ENCODE measurements around the gene PLCZ1. TPM values are rescaled to one million over a fixed set of nuclear protein-coding genes. Genes with fewer than 3 reads are reported as not detected.

The PLCZ1 gene
- total RNA-seq, 1 donor from 2014 or later, result not detected

DNA sequence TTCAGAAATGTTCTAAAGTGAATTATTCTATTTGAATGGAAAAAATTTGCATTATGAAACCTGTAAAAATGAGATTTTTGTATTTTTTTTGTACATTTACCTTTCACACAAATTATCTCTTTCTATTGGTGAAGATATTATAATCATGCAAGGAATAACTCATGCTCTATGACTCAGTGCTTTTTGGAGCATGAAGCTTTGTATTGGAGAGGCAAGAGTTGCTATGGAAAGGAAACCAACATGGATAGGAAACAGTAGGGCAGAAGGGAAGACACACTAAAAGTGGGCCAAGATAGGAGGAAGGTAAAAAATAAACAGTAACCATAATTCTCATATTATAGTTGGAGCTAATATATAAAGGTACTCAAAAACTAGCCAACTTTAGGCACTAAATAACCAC is 79.0 kb downstream of the PLCZ1 start:
- Mint-ChIP-seq H3K9me3 (peaks cover 9% of the 10 kb centered on the region), H3K36me3 (peaks cover 7% of the 10 kb centered on the region), H3K27ac (no peak overlapping the region), H3K27me3 (peaks cover 12% of the 10 kb centered on the region), H3K4me3 (no peak overlapping the region), H3K4me1 (ENCODE audit: unreplicated experiment) (no peaks in the 10 kb centered on the region)
- no peak for TF ChIP-seq CTCF (conservative IDR thresholded peaks at IDR 0.05)
- no peak for DNase-seq (ENCODE audit: extremely low spot score, unreplicated experiment)

DNA sequence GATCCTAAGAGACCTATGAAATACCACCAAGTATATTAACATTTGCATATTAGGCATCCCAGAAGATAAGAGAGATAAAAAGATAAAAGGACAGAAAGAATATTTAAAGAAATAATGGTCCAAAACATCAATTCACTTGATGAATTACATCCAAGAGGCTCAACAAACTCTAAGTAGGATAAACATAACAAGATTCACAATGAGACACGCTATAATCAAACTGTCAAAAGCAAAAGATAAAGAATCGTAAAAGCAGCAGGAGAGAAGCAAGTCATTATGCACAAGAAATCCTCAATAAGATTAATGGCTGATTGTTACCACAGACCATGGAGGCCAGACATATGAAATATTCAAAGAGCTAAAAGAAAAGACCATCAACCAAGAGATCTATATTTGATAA is 79.6 kb downstream of the PLCZ1 start:
- Mint-ChIP-seq H3K36me3 (peaks cover 7% of the 10 kb centered on the region), H3K4me1 (ENCODE audit: unreplicated experiment) (no peaks in the 10 kb centered on the region), H3K9me3 (peaks cover 9% of the 10 kb centered on the region), H3K27ac (no peak overlapping the region), H3K4me3 (no peak overlapping the region), H3K27me3 (peaks cover 12% of the 10 kb centered on the region)
- DNase-seq (ENCODE audit: extremely low spot score, unreplicated experiment), result no peak
- TF ChIP-seq CTCF (conservative IDR thresholded peaks at IDR 0.05), result no peak

- H3K27me3 Mint-ChIP-seq, result peaks cover 8% of the 10 kb centered on the region
- H3K27ac Mint-ChIP-seq, result no peak overlapping the region
- DNase-seq (ENCODE audit: extremely low spot score, unreplicated experiment), result no peak
- TF ChIP-seq CTCF (conservative IDR thresholded peaks at IDR 0.05), result no peak
- H3K36me3 Mint-ChIP-seq, result peaks cover 3% of the 10 kb centered on the region
- no peak overlapping the region for H3K4me3 Mint-ChIP-seq
- H3K4me1 Mint-ChIP-seq (ENCODE audit: unreplicated experiment), result no peaks in the 10 kb centered on the region
- no peaks in the 10 kb centered on the region for H3K9me3 Mint-ChIP-seq
Measured at GRCh38 chr12:18655351-18655750, 82.5 kb downstream of the PLCZ1 start.

DNA sequence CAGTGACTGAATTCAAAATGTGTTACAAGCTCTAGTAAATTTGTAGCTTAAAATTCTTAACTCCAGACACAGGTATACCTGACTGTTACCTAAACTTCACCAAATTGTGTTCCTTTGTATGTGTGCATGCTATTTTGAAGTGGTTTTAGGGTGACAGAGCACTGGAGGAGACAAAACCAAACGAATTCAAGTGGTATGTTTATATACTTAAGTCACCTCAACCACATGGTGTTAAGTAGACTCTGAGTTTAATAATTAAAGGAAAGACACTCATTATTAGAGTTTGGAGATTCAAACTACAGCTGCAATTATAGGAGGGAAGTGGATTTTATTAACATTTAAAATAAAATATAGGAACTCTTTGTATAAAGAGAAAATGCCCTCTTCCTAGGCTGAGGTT is 84.3 kb downstream of the PLCZ1 start:
- Mint-ChIP-seq H3K4me3 (no peak overlapping the region), H3K27ac (no peak overlapping the region), H3K36me3 (peaks cover 3% of the 10 kb centered on the region), H3K9me3 (no peaks in the 10 kb centered on the region), H3K4me1 (ENCODE audit: unreplicated experiment) (no peaks in the 10 kb centered on the region), H3K27me3 (peaks cover 9% of the 10 kb centered on the region)
- no peak for TF ChIP-seq CTCF (conservative IDR thresholded peaks at IDR 0.05)
- no peak for DNase-seq (ENCODE audit: extremely low spot score, unreplicated experiment)

DNA sequence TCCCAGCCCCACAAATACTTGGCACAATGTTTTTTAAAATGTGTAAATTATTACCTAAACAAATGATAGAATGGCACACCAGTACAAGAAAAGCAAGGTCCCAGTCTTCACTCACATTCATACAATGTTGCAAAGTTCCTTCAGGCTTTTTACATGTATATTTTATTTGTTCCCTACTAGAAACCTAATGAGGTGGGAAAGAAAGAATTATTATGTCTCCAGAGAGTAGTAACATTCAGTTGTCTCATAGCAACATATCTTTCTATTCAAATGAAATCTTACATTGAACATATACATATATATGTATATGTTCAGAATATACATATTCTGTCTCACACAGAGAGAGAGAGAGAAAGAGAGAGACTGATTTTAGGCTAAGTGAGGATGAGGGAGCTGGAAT is 85.2 kb downstream of the PLCZ1 start:
- Mint-ChIP-seq H3K4me1 (ENCODE audit: unreplicated experiment) (no peaks in the 10 kb centered on the region), H3K9me3 (no peaks in the 10 kb centered on the region), H3K4me3 (no peak overlapping the region), H3K27me3 (peaks cover 9% of the 10 kb centered on the region), H3K27ac (no peak overlapping the region), H3K36me3 (peaks cover 3% of the 10 kb centered on the region)
- no peak for TF ChIP-seq CTCF (conservative IDR thresholded peaks at IDR 0.05)
- DNase-seq (ENCODE audit: extremely low spot score, unreplicated experiment), result no peak

DNA sequence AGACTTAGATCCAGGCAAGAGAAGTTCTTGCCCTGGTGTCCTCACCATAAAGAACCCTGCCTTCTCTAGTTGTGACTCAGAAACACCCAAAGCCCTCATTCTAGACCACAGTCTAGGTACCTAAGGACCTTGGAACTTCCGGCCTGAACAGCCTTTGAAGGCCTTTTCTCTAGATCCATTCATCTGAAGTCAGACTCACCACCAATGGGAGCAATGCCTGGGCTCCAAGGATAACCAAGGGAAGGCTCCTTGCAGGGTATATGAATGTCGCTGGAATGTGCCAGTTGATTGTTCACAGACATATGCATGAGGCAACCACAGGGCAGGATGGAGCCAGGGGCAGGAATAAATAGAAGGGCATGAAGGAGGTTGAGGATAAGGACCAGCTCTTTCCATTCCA is 86.3 kb downstream of the PLCZ1 start:
- TF ChIP-seq CTCF (conservative IDR thresholded peaks at IDR 0.05), result no peak
- Mint-ChIP-seq H3K4me3 (no peak overlapping the region), H3K27ac (no peak overlapping the region), H3K4me1 (ENCODE audit: unreplicated experiment) (no peaks in the 10 kb centered on the region), H3K9me3 (no peaks in the 10 kb centered on the region), H3K36me3 (peaks cover 3% of the 10 kb centered on the region), H3K27me3 (peaks cover 9% of the 10 kb centered on the region)
- no peak for DNase-seq (ENCODE audit: extremely low spot score, unreplicated experiment)

Measured in type B pancreatic cell (in vitro differentiated cells).